Glutamatergic neuron (in vitro differentiated cells): Measurements from ENCODE around the gene MROH2B. TPM values are rescaled to one million over a fixed set of nuclear protein-coding genes. Genes with fewer than 3 reads are reported as not detected.
"Not testable (repeated sequence)": the region's sequence is repeated elsewhere in the genome, so short reads cannot be mapped to it uniquely, and the experiment has no call there.

Experiments
- DNase-seq: peaks from one replicate; pipeline ENCODE4 v3.0.0; 2022
- H3K27ac Mint-ChIP-seq: one replicate; pipeline ENCODE4 v1.8.0; 2020; ENCODE audit warnings: mild to moderate bottlenecking, mixed read lengths, inconsistent platforms; ENCODE audit not compliant: unreplicated experiment
- H3K27me3 Mint-ChIP-seq: one replicate; pipeline ENCODE4 v1.8.0; 2020; ENCODE audit warnings: mild to moderate bottlenecking, moderate library complexity, mixed read lengths, inconsistent platforms; ENCODE audit not compliant: unreplicated experiment
- H3K36me3 Mint-ChIP-seq: one replicate; pipeline ENCODE4 v1.8.0; 2020; ENCODE audit warnings: mild to moderate bottlenecking, mixed read lengths, inconsistent platforms; ENCODE audit not compliant: unreplicated experiment
- H3K4me1 Mint-ChIP-seq: one replicate; pipeline ENCODE4 v1.8.0; 2020; ENCODE audit warnings: mild to moderate bottlenecking, low read depth, mixed read lengths, inconsistent platforms; ENCODE audit not compliant: unreplicated experiment
- H3K4me3 Mint-ChIP-seq: one replicate; pipeline ENCODE4 v1.8.0; 2020; ENCODE audit warnings: mild to moderate bottlenecking, mixed read lengths, inconsistent platforms; ENCODE audit not compliant: unreplicated experiment
- H3K9me3 Mint-ChIP-seq: one replicate; pipeline ENCODE4 v1.8.0; 2020; ENCODE audit warnings: mild to moderate bottlenecking, moderate library complexity, mixed read lengths, inconsistent platforms; ENCODE audit not compliant: unreplicated experiment
- CTCF ChIP-seq: fragments of 200-600 bp; sonication (generic); IDR thresholded peaks from one replicate; pipeline ENCODE4 v1.5.0; 2021; ENCODE audit not compliant: partially characterized antibody, unreplicated experiment
- total RNA-seq: library from RNA; stranded (reverse); fragmentation: NEBNext Ultra II Directional; extraction: Animal tissue kit (Norgen Biotek cat#: 25700); gene quantifications from one replicate; pipeline ENCODE4 v1.2.1, GENCODE V29; 2021; ENCODE audit not compliant: unreplicated experiment

MROH2B gene
- total RNA-seq, 1 donor from 2014 or later, result not detected

GRCh38 chr5:41032973-41033372, 38.2 kb downstream of the MROH2B start:
- H3K4me1 Mint-ChIP-seq, result no peaks in the 10 kb centered on the region
- H3K36me3 Mint-ChIP-seq, result no peaks in the 10 kb centered on the region
- H3K4me3 Mint-ChIP-seq, result no peak overlapping the region
- H3K27me3 Mint-ChIP-seq, result no peaks in the 10 kb centered on the region
- no peak for TF ChIP-seq CTCF
- no peaks in the 10 kb centered on the region for H3K9me3 Mint-ChIP-seq
- DNase-seq, result no peak
- H3K27ac Mint-ChIP-seq, result no peak overlapping the region

- not testable (repeated sequence) for H3K4me3 Mint-ChIP-seq, DNase-seq, H3K27me3 Mint-ChIP-seq, H3K36me3 Mint-ChIP-seq, H3K9me3 Mint-ChIP-seq, H3K4me1 Mint-ChIP-seq, H3K27ac Mint-ChIP-seq
Observed at GRCh38 chr5:41022600-41022999, 48.5 kb downstream of the MROH2B start.

- H3K27me3 Mint-ChIP-seq, result peaks cover 2% of the 10 kb centered on the region
- H3K9me3 Mint-ChIP-seq, result no peaks in the 10 kb centered on the region
- no peak for DNase-seq
- H3K36me3 Mint-ChIP-seq, result no peaks in the 10 kb centered on the region
- no peak for TF ChIP-seq CTCF
- H3K27ac Mint-ChIP-seq, result no peak overlapping the region
- H3K4me1 Mint-ChIP-seq, result peaks cover 6% of the 10 kb centered on the region
- no peak overlapping the region for H3K4me3 Mint-ChIP-seq
Observed at GRCh38 chr5:41012318-41012717, 58.8 kb downstream of the MROH2B start.

- Mint-ChIP-seq H3K27ac (no peak overlapping the region), H3K36me3 (no peaks in the 10 kb centered on the region), H3K27me3 (peaks cover 2% of the 10 kb centered on the region), H3K4me3 (no peak overlapping the region), H3K9me3 (no peaks in the 10 kb centered on the region), H3K4me1 (peaks cover 6% of the 10 kb centered on the region)
- DNase-seq, result no peak
- no peak for TF ChIP-seq CTCF
Observed at GRCh38 chr5:41010572-41010971, 60.6 kb downstream of the MROH2B start.

GRCh38 chr5:41009232-41009631, 61.9 kb downstream of the MROH2B start:
- H3K27me3 Mint-ChIP-seq, result peaks cover 2% of the 10 kb centered on the region
- no peaks in the 10 kb centered on the region for H3K36me3 Mint-ChIP-seq
- H3K4me1 Mint-ChIP-seq, result peaks cover 6% of the 10 kb centered on the region
- TF ChIP-seq CTCF, result no peak
- H3K9me3 Mint-ChIP-seq, result no peaks in the 10 kb centered on the region
- no peak overlapping the region for H3K27ac Mint-ChIP-seq
- H3K4me3 Mint-ChIP-seq, result no peak overlapping the region
- DNase-seq, result no peak

GRCh38 chr5:41004931-41005330, 66.2 kb downstream of the MROH2B start:
- H3K4me3 Mint-ChIP-seq, result no peak overlapping the region
- peaks cover 6% of the 10 kb centered on the region for H3K4me1 Mint-ChIP-seq
- H3K36me3 Mint-ChIP-seq, result no peaks in the 10 kb centered on the region
- no peaks in the 10 kb centered on the region for H3K9me3 Mint-ChIP-seq
- H3K27me3 Mint-ChIP-seq, result no peaks in the 10 kb centered on the region
- DNase-seq, result no peak
- H3K27ac Mint-ChIP-seq, result no peak overlapping the region
- TF ChIP-seq CTCF, result no peak
